CD4-positive, alpha-beta T cell treated with Interleukin-4 for 4 hours (primary cell): ENCODE results near the gene KRTAP12-2.
A peak's percentile ranks its signal among the peaks of the same experiment; 100 is the strongest.
"Not testable (repeated sequence)": the region's sequence is repeated elsewhere in the genome, so short reads cannot be mapped to it uniquely, and the experiment has no call there.

ENCODE experiments used
- DNase-seq: peaks from one replicate; pipeline ENCODE4 v3.0.0-alpha.2; 2020

KRTAP12-2 gene

GRCh38 chr21:44682580-44683151, 15.9 kb upstream of the KRTAP12-2 start:
- DNase-seq = no peak

DNA sequence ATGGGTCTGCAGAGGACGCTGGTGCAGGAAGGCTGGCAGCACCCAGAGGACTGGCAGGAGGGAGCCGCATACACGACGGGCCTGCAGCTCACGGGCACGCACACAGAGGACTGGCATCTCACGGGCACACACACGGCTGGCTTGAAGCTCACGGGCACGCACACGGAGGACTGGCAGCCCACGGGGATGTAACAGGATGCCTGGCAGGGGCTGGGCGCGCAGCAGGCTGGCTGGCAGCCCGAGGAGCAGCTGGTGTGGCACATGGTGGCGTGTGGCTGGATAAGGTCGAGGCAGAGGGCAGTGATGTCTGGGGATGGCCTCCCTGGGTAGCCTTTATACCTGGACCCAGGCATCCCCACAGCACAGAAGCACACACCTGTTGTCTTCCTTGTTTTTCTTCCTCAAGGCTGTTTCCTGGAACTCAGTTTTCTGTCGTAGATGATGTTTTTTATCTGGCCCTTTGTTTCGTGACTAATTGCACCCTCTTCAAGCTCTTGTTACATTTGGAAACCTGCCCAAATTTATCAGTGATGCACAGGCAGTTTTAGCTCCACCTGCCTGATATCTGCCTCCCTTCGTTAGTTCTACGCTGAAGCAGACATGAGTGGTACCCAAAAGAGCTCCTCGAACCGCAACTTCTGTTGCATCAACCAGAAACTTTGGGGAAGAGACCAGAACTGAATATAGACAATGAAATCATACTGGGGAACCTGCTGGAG, 15.3 kb upstream of the KRTAP12-2 start, which contains the start of gene KRTAP12-1:
KRTAP12-1 (minus strand) TSS at position 303 of the 719 bp plus-strand sequence; CDS start at position 263, 40 bp downstream.
- DNase-seq = no peak

DNA sequence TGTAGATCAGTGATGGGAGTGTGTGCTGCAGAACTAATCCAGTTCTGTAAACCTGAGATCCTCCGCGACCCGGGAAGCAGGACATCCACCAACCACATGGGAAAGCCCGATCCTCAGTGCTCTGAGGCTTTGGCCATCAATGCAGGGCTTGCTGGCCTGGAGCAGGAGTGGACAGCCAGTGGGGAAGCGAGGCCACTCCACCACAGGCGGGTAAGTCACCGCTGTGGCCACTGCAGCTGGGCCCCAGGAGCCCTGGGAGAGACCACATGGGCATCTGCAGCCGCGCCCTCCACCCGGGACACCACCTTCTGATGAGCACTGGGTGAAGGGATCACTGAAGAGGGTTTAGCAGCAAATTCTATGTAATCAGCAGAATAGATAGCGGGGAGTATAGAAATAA, 14.4 kb upstream of the KRTAP12-2 start:
- no peak for DNase-seq

DNA sequence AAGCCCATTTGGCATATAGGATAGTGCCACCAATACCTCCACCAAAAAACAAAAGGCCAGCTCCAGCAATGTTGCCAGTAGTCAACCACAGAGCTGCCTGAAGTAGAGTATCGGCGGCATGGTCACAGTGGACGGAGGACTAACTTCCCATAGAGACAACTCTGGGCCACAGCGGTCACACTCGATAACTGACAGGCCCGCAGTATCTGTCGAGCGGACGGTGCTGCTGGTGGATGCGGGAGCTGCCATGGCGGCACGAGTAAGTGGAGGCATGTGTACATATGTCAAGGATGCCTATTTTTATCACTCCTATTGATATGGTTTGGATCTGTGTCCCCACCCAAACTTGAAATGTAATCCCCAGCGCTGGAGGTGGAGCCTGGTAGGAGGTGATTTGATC, 11.2 kb upstream of the KRTAP12-2 start:
- no peak for DNase-seq

GRCh38 chr21:44671911-44672310, 5.2 kb upstream of the KRTAP12-2 start:
- DNase-seq = no peak

DNA sequence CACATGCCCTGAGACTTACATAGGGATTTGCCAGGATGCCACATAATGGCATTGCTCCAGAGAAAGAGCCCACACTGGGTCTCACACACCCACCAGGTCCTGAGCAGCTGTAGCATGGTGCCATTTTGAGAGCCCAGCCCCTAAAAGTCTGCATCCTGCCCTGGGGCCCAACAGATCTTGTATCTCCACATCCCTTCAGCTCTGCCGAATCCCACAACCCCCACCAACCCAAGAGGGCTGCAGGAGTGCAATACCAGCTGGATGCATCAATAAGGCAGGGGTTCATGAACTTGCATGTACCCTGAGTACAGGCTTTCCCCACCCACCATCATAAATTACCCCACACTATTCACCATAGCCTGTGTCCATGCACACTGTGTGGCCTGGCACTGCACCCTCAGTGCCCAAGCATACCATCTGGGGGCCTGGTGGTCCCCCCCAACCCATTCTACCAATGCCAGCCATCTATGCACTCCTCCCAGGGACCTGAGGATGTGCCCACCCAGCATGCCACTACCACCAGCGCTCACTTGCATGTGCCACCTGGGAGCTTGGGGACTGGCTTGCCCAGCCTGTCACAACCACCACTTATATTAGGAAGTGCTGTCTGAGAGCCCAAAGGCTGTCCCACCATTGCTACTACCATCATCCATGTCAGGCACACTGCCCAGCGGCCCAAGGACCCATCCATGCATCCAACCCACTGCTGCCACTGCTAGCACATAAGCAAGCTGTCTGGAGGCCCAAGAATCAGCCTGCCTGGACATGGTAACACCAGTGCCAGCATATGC, 4.1 kb upstream of the KRTAP12-2 start:
- DNase-seq = no peak

GRCh38 chr21:44667612-44668011, 885 bp upstream of the KRTAP12-2 start:
- no peak for DNase-seq

DNA sequence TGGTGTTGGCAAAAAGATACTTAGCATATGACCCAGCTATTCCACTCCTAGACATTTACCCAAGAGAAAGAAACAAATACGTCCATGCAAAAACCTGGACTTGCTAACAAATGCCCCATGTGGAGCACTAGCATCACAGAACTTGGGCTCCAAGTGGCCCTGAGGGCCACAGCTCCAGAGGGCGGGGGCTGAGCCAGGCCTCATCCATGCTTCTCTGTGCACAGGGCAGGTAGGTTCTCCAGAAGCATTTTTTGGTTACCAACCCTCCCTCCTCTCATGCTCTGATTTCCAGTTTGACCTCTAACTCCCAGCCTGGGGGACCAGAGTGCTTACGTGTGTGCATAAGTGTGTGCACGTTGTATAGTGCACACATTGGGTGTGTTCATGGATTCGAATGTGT, 2.0 kb downstream of the KRTAP12-2 start:
- DNase-seq = no peak

GRCh38 chr21:44661567-44661966, 5.2 kb downstream of the KRTAP12-2 start:
- DNase-seq = not testable (repeated sequence)

DNA sequence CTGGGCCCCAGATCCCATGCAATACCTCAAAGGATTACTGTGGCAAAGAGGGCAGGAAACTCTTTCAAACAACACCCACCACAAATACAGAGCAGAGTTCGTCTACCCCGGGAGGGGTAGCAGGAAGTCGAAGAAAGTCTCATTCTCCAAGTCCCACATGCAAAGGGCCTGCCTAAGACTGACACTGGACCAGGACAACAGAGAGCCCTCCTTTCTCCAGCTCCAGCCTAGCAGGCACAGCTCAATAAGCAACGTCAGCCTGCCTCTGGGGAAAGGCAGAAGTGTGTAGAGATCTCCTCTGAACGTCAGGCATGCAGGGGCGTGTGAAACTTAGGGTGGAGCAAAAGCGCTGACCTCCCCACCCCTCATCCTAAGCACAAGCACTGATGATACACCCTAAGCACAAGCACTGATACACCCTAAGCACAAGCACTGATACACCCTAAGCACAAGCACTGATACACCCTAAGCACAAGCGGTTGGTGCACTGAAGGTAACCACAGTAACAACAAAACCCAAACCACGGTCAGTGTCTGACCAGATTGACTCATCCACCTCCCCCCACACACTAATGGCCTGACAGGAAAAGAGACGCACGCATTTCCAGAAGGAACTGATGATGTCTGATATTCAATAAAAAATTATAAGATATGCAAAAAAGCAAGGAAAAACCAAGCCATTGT, 7.7 kb downstream of the KRTAP12-2 start:
- DNase-seq = peak; percentile 27

- no peak for DNase-seq
Measured at GRCh38 chr21:44658541-44658910, 8.2 kb downstream of the KRTAP12-2 start.

- peak; percentile 73 for DNase-seq
Measured at GRCh38 chr21:44657635-44658540, 8.8 kb downstream of the KRTAP12-2 start, which contains the start of gene KRTAP12-3. TSS of gene KRTAP12-3 (plus strand) at chr21:44657932. CDS start at chr21:44657980, 48 bp downstream.

GRCh38 chr21:44656868-44657267, 9.9 kb downstream of the KRTAP12-2 start:
- no peak for DNase-seq

DNA sequence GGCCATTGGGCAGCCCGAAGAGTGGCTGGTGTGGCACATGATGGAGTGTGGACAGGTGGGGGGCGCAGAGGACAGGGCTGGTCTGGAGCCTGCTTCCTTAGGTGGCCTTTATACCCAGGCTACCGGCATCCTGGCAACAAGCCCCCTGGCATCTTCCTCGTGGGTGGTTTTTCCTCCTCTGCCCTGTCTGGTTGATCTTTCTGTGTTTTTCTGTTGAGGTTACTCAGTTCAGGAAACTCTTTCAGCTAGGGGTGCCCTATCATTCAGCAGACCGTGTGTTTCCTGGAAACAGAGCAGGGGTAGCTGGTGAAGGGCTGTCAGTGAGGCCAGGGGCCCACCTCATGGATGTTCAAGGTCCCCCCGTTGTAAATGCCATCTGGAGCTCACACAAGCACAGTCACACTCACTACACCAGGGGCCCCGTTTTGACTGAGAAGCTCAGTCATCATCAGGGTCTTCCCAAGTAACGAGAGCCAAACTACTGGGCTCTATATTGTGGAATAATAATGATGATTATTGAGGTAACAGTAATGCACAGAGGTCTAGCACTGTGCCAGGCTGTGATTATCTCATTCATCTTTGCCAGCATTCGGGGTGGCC, 12.1 kb downstream of the KRTAP12-2 start, which contains the start of gene KRTAP12-4:
KRTAP12-4 (minus strand) TSS at position 84 of the 600 bp plus-strand sequence; CDS start at position 39, 45 bp downstream.
- no peak for DNase-seq

GRCh38 chr21:44653656-44654575, 12.8 kb downstream of the KRTAP12-2 start:
- DNase-seq = peak; percentile 56

DNA sequence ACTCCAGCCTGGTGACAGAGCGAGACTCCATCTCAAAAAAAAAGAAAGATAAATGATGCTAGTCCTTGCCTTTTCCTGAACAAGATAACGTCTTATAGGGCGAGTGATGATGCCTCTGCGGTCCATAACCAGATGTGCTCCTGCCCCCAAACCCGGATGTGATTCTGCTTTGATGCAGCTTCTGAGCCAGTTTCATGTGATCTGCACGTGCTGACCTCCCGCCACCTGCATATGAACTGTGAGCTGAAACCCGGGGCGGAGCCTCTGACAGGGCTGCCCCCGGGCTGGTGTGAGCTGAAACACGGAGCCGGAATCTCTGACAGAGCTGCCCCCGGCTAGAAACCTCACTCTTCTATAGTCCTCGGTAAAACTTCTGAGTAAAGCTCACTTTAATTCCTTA, 13.6 kb downstream of the KRTAP12-2 start:
- DNase-seq = no peak

GRCh38 chr21:44650973-44651675, 15.6 kb downstream of the KRTAP12-2 start:
- DNase-seq = no peak

DNA sequence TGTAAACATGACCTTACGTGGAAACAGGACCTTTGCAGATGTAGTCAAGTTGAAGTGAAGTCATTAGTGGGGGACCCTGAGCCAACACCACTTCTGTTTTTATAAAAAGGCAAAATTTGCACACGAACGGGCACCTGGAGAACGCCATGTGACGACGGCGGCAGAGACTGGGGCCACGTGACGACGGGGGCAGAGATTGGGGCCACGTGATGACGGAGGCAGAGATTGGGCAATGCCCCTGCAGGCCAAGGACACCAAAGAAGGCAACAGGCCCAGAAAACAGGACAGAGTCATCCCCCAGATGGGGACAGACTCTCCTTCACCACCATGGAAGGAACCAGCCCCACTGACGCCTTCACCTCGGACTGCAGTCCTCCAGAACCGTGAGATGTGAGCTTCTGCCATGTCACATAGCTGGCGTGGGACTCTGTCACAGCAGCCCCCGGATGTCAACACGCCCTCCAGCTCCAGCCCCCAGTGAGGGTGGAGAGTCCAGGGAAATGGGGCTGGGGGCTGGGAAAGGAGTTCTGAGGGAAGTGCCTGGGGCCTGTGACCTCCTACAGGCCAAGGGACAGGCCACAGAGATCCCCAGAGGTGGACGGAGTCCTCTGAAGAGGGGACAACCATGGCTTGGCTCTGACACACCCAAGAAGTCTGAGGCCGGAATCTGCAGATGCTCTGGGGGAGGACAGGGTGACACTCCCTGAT, 16.3 kb downstream of the KRTAP12-2 start:
- DNase-seq = no peak

- no peak for DNase-seq
Measured at GRCh38 chr21:44649521-44650100, 17.1 kb downstream of the KRTAP12-2 start.
